GM19324 (cell line): Measurements from ENCODE around the gene ILDR1.
A peak's percentile ranks its signal among the peaks of the same experiment; 100 is the strongest.
"Not testable (repeated sequence)": the region's sequence is repeated elsewhere in the genome, so short reads cannot be mapped to it uniquely, and the experiment has no call there.

ENCODE experiments used
- ATAC-seq: cut with Tn5 transposase; IDR thresholded peaks from one replicate; pipeline ENCODE4 v1.9.1; 2021; ENCODE audit warnings: mild to moderate bottlenecking, moderate library complexity; ENCODE audit not compliant: unreplicated experiment, low FRiP score

The ILDR1 gene

DNA sequence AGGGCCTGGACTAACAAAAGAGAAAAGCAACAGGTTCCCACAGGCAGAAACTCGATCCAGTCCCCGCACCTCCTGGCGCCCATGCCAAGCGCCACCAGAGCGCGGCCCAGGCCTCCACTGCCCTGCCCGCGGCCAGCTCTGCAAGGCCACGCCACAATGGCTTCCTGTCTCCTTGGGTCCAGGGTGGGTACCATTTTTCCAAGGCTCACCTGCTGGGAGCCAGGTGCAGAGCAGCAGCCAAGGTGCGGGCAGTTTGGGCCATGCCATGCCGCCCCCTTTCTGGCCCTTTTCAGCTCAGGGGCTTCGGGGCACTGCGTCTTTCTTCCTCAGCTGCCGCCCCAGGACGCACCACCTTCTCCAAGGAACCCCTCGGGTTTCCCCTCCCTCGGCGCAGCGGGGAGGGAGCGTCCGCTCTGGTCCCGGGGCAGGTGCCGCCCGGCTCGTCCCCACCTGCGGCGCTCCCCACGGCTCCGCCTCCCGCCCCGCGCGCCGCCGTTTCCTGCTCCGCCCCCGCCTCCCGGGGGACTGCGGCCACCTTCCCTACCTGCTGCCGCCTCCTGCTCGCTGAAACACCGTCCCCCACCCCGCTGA lies at the start of gene ILDR1:
Gene ILDR1 (minus strand): TSS at position 437 of the 591 bp plus-strand sequence. CDS start 170 bp downstream, at position 267.
- no peak for ATAC-seq

DNA sequence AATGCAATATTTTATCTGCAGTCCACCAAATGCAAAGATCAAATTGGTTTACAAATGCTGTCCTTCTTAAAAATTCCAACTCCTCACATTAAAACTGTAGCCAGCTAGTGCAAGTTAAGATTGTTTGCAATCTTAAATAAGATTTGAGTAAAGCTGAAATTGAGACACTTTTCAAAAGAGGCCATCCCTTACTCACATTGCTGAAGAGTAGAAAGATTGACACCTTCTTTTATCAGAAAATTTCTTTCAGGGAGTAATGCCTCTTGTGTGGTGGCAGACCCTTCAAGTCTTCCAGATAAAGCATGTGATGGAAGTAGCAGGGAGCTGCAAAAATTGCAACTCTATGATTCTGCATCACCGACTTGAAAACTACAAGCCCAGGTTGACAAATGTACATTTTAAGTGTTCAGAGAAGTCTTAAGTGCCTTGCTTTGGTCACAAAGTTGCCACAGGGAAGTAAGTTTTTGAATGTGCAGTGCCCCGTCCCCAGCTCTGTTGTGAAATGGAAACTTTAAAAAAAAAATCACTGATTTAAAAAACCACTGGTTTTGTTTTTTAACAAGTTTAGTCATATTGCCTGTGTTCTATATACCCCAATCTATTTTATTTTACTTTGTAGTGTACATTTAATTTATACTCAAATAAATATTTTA lies 45.7 kb upstream of the ILDR1 start:
- ATAC-seq = peak; percentile 21

DNA sequence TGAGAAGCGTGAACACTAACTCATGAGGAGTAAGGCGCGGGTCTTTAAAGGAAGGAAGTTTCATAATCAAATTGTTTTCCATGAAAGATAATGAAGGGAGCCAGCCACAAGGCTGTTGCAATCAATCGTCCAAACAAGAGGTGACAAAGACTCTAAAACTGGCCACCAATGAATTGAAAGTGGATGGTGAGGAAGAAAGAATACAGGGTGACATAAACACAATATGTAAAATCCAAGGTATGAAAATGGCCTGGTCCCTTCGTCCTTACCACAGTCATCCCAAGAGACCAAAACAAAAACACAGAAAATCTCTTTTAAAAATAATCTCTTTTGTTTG lies 45.1 kb upstream of the ILDR1 start:
- peak; percentile 49 for ATAC-seq

GRCh38 chr3:122066331-122067213 lies 44.5 kb upstream of the ILDR1 start:
- ATAC-seq = peak; percentile 13

GRCh38 chr3:122064326-122064725 lies 42.3 kb upstream of the ILDR1 start:
- ATAC-seq = no peak

GRCh38 chr3:122063908-122064307 lies 41.9 kb upstream of the ILDR1 start:
- no peak for ATAC-seq

DNA sequence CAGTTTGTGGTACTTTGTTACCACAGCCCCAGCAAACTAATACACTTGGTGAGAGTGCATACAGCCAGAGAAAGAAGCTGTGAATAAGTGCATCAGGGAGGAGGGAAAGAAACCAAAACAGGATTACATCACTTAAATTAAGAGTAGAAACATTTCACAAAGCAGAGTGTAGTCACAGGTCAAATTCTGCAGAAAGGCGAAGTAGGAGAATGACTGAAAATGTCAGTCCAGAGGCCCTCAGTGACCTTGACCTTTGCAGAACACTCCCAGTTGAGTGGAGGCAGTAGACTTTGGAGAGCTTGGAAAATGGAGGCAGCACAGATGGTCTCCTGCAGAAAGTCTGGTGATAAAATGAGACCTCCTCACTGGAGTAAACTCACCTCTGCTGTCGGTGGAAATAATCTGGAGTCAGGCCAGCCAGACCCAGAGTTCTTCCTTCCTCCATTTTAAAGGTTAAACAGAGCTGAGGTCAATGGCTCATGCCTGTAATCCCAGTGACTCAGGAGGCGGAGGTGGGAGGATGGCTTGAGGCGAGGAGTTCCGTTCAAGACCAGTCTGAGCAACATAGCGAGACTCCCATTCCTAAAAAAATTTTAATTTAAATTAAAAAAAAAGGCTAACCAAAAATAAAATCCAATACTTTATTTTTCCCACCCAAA lies 38.1 kb upstream of the ILDR1 start:
- ATAC-seq = no peak

DNA sequence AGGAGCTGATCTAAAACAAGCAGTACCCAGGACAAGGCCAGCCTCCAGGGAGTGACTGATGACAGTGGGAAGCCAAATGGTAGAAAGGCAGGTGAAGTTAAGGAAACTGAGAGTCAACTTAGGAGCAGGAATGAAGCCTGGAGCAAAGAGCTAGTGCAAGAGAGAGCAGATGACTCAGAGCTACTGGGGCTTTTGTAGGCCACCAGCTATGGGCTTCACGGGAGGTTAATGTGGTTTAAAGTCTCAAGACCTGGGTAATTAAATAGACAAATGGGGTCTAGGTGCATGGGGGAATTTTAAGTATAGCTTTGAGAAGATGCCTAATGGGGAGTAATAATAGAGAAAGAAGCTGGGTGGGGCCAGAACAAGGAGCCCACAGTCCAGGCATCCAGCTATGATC lies 36.2 kb upstream of the ILDR1 start:
- no peak for ATAC-seq

GRCh38 chr3:122057671-122058070 lies 35.6 kb upstream of the ILDR1 start:
- no peak for ATAC-seq

GRCh38 chr3:122055215-122055614 lies 33.2 kb upstream of the ILDR1 start, which contains the start of gene CD86:
TSS of gene CD86 (plus strand) at chr3:122055362. CDS start at chr3:122055490, 128 bp downstream.
- peak; percentile 73 for ATAC-seq

DNA sequence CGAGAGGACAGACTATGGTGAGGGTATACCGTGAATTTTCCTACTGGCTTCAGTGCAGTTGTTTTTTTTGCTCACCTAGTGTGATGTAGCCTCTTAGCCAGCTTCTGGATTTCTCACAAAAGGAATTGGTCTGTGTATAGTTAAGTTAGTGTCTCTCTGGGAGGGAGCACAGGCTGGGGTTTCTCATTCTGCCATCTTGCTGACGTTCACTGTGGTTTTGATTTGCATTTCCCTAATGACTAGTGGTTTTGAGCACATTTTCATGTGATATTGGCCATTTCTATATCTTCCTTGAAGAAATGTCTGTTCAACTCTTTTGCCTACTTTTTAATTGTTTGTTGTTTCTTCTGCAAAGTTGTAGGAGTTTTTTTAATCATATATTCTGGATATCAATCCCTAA lies 30.9 kb upstream of the ILDR1 start:
- ATAC-seq = peak; percentile 44

- not testable (repeated sequence) for ATAC-seq
Measured at GRCh38 chr3:122047773-122048172, 25.7 kb upstream of the ILDR1 start.

GRCh38 chr3:122047296-122047695 lies 25.2 kb upstream of the ILDR1 start:
- not testable (repeated sequence) for ATAC-seq

DNA sequence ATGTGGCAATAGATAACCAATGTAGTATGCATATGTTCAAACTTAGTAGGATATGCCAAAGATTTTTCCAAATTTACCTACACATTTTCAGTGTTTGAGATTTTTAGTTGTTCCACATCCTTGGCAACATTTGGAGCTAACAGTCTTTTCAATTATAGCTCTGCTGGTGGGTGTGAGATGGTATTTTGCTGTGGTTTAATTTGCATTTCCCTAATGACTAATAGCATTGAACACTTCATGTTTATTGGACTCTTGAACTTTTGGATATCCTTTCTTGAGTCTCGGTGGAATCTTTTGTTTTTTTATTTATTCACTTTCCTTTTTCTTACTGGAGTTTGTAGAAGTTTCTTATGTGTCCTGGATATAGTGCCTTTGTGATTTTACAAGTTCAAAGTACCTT lies 11.0 kb upstream of the ILDR1 start:
- no peak for ATAC-seq

- ATAC-seq = no peak
Measured at GRCh38 chr3:122032531-122032930, 10.5 kb upstream of the ILDR1 start.

GRCh38 chr3:122031123-122031468 lies 9.0 kb upstream of the ILDR1 start:
- ATAC-seq = no peak

GRCh38 chr3:122030381-122031122 lies 8.5 kb upstream of the ILDR1 start:
- no peak for ATAC-seq

DNA sequence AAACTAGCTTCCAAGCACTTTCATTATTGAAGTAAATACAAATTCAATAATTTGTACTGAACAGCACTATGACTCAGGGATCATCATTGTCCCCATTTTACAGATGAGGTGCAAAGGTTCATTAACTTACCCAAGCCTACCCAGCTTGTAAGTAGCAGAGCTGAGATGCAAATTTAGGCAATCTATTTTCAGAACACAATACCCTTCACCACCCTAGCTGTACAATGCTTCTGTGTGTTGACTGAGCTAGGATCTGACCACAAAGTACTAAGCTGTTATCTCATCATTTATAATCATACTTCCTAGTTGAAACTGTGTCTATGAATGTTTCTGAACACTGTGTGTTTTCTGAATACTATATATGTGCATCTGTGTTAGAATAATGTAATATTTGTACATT lies 3.2 kb upstream of the ILDR1 start:
- ATAC-seq = peak; percentile 90

GRCh38 chr3:122024800-122025199 lies 2.8 kb upstream of the ILDR1 start:
- ATAC-seq = no peak

DNA sequence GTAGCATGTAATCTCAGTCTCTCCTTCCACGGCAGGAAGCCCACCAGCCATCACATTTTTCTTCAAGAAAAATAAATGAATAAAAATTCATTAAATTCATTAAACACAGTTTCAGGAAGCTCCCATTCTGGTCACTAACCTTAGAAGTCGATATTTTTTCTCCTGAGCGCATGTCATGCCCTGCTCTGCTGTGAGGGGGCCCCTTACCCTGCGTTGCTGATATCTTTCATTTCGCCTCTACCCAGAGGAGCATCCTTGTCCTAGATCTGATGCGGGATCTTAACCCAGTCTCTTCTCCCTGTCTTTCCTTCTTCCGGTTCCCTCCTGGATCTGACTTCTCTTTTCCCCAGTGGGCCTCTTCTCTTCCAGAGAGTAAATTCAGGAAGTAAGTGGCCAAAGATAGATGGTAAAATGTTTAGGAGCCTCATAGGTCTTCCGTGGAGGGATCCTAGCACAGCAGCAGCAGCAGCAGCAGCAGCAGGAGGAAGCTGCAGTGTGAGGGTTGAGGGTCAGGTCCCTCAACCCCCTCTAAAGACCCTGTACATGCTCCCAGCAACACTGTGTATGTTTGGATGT lies 1.4 kb upstream of the ILDR1 start:
- no peak for ATAC-seq
